Measurements from ENCODE around the gene MIS18A. TPM values are rescaled to one million over a fixed set of nuclear protein-coding genes. Genes with fewer than 3 reads are reported as not detected.

MIS18A gene
- total and polyA plus RNA-seq, 9 donors, result 4.5 to 13.2 (median 9.8) TPM

GRCh38 chr21:32256873-32257620 is 21.8 kb downstream of the MIS18A start:
- peak; percentile 75 to 88 (median 82) for DNase-seq
- intact Hi-C loops (cut with DNase I), result loop anchor here (5.0 to 10.0 kb wide), 5 partner anchors 390 to 470 kb away; no protein-coding TSS in a partner anchor
- H3K4me3 ChIP-seq, result no peak overlapping the region
- no peaks in the 10 kb centered on the region for H3K27me3 ChIP-seq
- 23 to 28% (median 26%) methylated on average over 9 of the region's 9 CpGs for WGBS, 3 donors
- no peaks in the 10 kb centered on the region for H3K36me3 ChIP-seq
- TF ChIP-seq POLR2A (IDR thresholded peaks at IDR 0.05) (no peak), EP300 (IDR thresholded peaks at IDR 0.05) (no peak), CTCF (IDR thresholded peaks at IDR 0.05) (no peak)
- peaks cover 2% of the 10 kb centered on the region for H3K4me1 ChIP-seq (ENCODE audit: insufficient read depth)
- no peak overlapping the region for H3K27ac ChIP-seq
- H3K9me3 ChIP-seq, result no peaks in the 10 kb centered on the region

- 85 to 88% (median 88%) methylated on average over 12 of the region's 12 CpGs for WGBS, 3 donors
- Histone ChIP-seq H3K4me1 (ENCODE audit: insufficient read depth) (peaks cover 2% of the 10 kb centered on the region), H3K36me3 (no peaks in the 10 kb centered on the region), H3K4me3 (no peak overlapping the region), H3K27me3 (no peaks in the 10 kb centered on the region), H3K27ac (no peak overlapping the region), H3K9me3 (no peaks in the 10 kb centered on the region)
- intact Hi-C loops (cut with DNase I), result loop anchor here (5.0 to 10.0 kb wide), 5 partner anchors 389 to 469 kb away; no protein-coding TSS in a partner anchor
- TF ChIP-seq CTCF (IDR thresholded peaks at IDR 0.05) (no peak), POLR2A (IDR thresholded peaks at IDR 0.05) (no peak), EP300 (IDR thresholded peaks at IDR 0.05) (no peak)
- DNase-seq, result no peak
These were observed 22.6 kb downstream of the MIS18A start for GRCh38 chr21:32256251-32256650.

GRCh38 chr21:32253215-32253641 is 25.6 kb downstream of the MIS18A start:
- intact Hi-C loops (cut with DNase I), result loop anchor here in 1 of 4 donors (10.0 kb wide), 1 partner anchor 388 kb away; no protein-coding TSS in a partner anchor

GRCh38 chr21:32252136-32252535 is 26.7 kb downstream of the MIS18A start:
- Histone ChIP-seq H3K9me3 (no peaks in the 10 kb centered on the region), H3K4me1 (ENCODE audit: insufficient read depth) (peaks cover 4% of the 10 kb centered on the region), H3K27me3 (no peaks in the 10 kb centered on the region), H3K36me3 (no peaks in the 10 kb centered on the region), H3K4me3 (no peak overlapping the region), H3K27ac (no peak overlapping the region)
- TF ChIP-seq EP300 (IDR thresholded peaks at IDR 0.05), result no peak
- DNase-seq, result no peak
- intact Hi-C loops (cut with DNase I), result loop anchor here in 1 of 4 donors (10.0 kb wide), 1 partner anchor 387 kb away; no protein-coding TSS in a partner anchor

More at GRCh38 chr21:32253215-32253641, 25.6 kb downstream of the MIS18A start:
- TF ChIP-seq POLR2A (IDR thresholded peaks at IDR 0.05), result no peak
- no peak for TF ChIP-seq CTCF (IDR thresholded peaks at IDR 0.05)
- TF ChIP-seq EP300 (IDR thresholded peaks at IDR 0.05), result no peak
- Histone ChIP-seq H3K4me3 (no peak overlapping the region), H3K4me1 (ENCODE audit: insufficient read depth) (peaks cover 4% of the 10 kb centered on the region), H3K9me3 (no peaks in the 10 kb centered on the region), H3K27me3 (no peaks in the 10 kb centered on the region), H3K36me3 (no peaks in the 10 kb centered on the region), H3K27ac (no peak overlapping the region)
- peak in 1 of 5 donors; percentile 32 for DNase-seq
- WGBS, 3 donors, result 49 to 58% (median 51%) methylated on average over 7 of the region's 7 CpGs
